ENCODE results near the gene REV3L. TPM values are rescaled to one million over a fixed set of nuclear protein-coding genes. Genes with fewer than 3 reads are reported as not detected.

The REV3L gene
- total and polyA plus RNA-seq, 9 of the 15 experiments (the other 6 are each of a cell fraction or from before 2014, with no cell fraction given), result 5.5 to 24.4 (median 14.4) TPM

DNA sequence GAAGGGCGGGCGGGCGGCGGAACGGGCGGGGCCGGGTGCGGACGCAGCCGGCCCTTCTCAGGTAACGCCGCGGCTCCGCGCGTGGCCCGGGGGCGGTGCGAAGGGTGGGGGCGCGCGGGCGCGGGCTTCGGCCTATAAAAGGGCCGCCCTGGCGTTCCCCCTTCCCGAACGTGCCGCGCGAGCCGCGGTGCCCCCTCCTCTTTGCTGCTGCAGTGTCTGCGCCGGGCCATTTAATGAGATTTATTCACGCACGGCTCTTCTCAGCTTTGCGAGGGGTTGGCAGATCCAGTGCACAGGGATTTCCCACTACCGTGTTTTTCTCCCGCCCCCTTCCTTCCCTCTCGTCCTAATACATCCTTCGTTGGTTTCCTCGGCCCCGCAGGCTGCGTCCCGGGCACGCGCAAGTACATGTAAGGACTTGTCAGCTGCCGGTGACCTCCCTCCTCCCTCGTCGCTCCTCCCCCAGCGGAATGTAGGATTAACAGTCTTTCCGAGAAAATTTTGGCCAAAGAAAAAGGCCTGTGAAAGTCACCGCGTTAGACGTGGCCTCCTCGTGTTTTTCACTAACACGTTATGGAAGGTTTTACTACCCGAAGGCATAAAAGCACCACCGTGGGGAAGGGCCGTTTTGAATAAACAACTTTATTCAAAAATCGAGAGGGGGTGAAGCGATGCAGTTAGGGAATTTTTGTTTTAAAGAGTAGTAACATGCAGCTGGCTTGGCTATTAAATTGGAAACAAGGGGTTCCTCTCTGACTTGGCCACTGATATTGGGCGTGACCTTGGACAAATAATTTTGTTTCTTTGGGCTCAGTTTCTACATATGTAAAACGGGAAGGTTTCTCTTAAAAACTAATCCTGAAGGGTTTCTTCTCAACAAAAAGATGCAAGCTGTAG, 966 bp upstream of the REV3L start (continued):
- TF ChIP-seq PCBP2 (IDR thresholded peaks at IDR 0.05; ENCODE audit: low read depth, low read length, poor library complexity, severe bottlenecking), result no peak
- peak; percentile 68; the same call in 1 of the 2 replicates for TF ChIP-seq PML (IDR thresholded peaks at IDR 0.05; ENCODE audit: low read length)
- TF ChIP-seq GABPA (tag; conservative IDR thresholded peaks at IDR 0.05; ENCODE audit: low read depth), result peak; percentile 68; the same call in 1 of the 2 replicates
- TF ChIP-seq SMARCA4 (IDR thresholded peaks at IDR 0.05), result 0 out of 2 replicates have a peak, but pooled peaks have one; percentile 55
- no peak for TF ChIP-seq BRF1 (IDR thresholded peaks at IDR 0.05; ENCODE audit: borderline replicate concordance, extremely low read depth, insufficient read length)
- no peak for TF ChIP-seq PBX2 (CRISPR knock-in tag; IDR thresholded peaks at IDR 0.05; ENCODE audit: low read depth)
- TF ChIP-seq PBX2 (tag; conservative IDR thresholded peaks at IDR 0.05; ENCODE audit: low read depth), result 0 out of 2 replicates have a peak, but pooled peaks have one; percentile 32
- peak; percentile 94 for TF ChIP-seq NFRKB (IDR thresholded peaks at IDR 0.05; ENCODE audit: low read depth)
- peak; percentile 81 for TF ChIP-seq ZNF592 (IDR thresholded peaks at IDR 0.05)
- no peak for TF ChIP-seq POLR3A (IDR thresholded peaks at IDR 0.05; ENCODE audit: borderline replicate concordance, extremely low read depth, insufficient read depth, insufficient read length)
- 0 out of 2 replicates have a peak, but pooled peaks have one; percentile 4 for TF ChIP-seq CHD2 (IDR thresholded peaks at IDR 0.05; ENCODE audit: low read depth, low read length)
- TF ChIP-seq STAT5B (CRISPR knock-in tag; IDR thresholded peaks at IDR 0.05), result no peak
- TF ChIP-seq ETV5 (CRISPR knock-in tag; IDR thresholded peaks at IDR 0.05; ENCODE audit: low read depth), result 0 out of 2 replicates have a peak, but pooled peaks have one; percentile 22
- no peak for TF ChIP-seq CAMTA2 (CRISPR knock-in tag; conservative IDR thresholded peaks at IDR 0.05)
- no peak; the same call in 1 of the 2 replicates for TF ChIP-seq FOSL1 (tag; conservative IDR thresholded peaks at IDR 0.05)
- peak; percentile 80 for TF ChIP-seq RBM25 (IDR thresholded peaks at IDR 0.05; ENCODE audit: low read depth, low read length, severe bottlenecking)
- TF ChIP-seq ZFPM2 (CRISPR knock-in tag; IDR thresholded peaks at IDR 0.05), result no peak
- no peak for TF ChIP-seq UBTF (IDR thresholded peaks at IDR 0.05; ENCODE audit: borderline replicate concordance in 1 of 2, low read depth in 2 of 2, low read length in 2 of 2)
